Stomach (tissue), 4 donors: ENCODE results near the gene APEH.
"Not testable (repeated sequence)": the region's sequence is repeated elsewhere in the genome, so short reads cannot be mapped to it uniquely, and the experiment has no call there.

Source experiments
- POLR2A ChIP-seq, 4 donors: fragments of 450-650 bp; IDR thresholded peaks; one replicate each; pipeline ENCODE4 v1.6.1; 2016; ENCODE audit warnings: antibody characterized with exemption in 4 of 4, control low read depth in 2 of 4, mild to moderate bottlenecking in 1 of 4, moderate library complexity in 1 of 4
- TF ChIP-seq, protein P1 (sequence below), 7 experiments: fragments of 450-650 bp in 4 of 7; fragments of 200-600 bp in 3 of 7; sonication (generic) in 3 of 7; IDR thresholded peaks; one replicate each; pipeline ENCODE4 v1.5.1; 2016 to 2019; ENCODE audit warnings: antibody characterized with exemption in 7 of 7, control low read depth in 2 of 7, mild to moderate bottlenecking in 1 of 7

DNA sequence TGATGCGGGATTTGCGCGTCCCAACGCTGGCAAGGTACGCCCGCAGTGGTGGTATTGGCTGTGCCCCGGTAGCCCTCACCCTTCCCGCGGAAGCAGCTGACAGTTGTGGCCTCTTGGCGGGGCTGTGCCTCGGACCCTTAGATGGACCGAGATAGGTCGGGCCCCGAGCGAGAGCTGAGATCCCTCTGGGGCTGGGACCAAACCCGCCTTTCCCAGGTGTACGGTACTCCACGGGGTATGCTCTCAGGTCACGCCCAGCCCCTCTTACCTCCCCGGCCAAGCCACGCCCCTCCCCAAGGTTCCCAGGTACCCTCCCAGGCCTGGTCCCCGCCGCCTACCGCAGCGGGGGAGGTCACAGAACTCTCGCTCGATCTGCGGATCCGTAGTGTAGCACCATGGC, 12.2 kb downstream of the APEH start:
- TF ChIP-seq, protein P1, sequence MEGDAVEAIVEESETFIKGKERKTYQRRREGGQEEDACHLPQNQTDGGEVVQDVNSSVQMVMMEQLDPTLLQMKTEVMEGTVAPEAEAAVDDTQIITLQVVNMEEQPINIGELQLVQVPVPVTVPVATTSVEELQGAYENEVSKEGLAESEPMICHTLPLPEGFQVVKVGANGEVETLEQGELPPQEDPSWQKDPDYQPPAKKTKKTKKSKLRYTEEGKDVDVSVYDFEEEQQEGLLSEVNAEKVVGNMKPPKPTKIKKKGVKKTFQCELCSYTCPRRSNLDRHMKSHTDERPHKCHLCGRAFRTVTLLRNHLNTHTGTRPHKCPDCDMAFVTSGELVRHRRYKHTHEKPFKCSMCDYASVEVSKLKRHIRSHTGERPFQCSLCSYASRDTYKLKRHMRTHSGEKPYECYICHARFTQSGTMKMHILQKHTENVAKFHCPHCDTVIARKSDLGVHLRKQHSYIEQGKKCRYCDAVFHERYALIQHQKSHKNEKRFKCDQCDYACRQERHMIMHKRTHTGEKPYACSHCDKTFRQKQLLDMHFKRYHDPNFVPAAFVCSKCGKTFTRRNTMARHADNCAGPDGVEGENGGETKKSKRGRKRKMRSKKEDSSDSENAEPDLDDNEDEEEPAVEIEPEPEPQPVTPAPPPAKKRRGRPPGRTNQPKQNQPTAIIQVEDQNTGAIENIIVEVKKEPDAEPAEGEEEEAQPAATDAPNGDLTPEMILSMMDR (IDR thresholded peaks at IDR 0.05) = not testable (repeated sequence)
- TF ChIP-seq POLR2A (IDR thresholded peaks at IDR 0.05) = not testable (repeated sequence)
